Glomerular visceral epithelial cell (primary cell): ENCODE data around the gene COL18A1.

Source experiments
- DNase-seq: peaks from one replicate; pipeline ENCODE4 v3.0.0-alpha.2; 2016; ENCODE audit errors: extremely low spot score

Gene COL18A1

DNA sequence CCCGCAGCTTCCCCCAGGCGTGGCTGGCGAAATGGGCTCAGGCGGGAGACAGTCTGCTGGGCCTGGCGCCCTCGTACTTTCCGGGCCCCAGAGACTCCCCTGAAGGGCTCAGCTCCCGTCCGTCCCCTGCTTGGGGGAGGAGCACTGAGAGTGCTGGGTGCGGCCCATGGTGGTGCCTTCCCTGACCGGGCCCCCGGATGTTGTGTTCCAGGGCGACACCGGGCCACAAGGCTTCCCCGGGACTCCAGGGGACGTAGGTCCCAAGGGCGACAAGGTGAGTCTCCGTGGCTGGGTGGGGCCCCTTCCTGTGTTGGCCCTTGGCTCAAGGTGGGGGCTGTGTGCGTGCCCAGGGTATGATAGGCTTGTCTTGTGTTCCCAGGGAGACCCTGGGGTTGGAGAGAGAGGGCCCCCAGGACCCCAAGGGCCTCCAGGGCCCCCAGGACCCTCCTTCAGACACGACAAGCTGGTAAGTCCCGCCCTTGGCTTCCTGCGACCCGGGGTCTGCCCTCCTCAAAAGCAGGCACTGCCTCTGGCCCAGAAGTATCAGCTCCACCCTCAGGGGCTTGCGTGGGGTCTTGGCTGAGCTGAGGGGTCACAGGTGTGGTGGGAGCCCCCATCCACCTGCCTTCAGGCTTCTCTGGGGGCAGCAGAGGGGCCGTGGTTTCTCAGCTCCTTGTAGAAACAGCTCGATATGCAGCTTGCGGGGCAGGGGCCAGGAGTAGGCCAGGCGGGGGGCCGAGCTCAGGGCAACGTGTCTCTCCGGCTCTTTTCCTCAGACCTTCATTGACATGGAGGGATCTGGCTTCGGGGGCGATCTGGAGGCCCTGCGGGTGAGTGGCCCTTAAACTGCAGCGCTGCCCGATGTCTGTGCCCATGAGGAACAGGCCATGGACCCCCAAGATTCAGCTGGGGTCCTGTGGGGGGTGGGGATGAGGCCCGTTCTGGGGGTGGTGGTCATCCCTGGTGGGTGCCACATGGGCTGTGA lies 75.0 kb downstream of the COL18A1 start:
- no peak for DNase-seq

DNA sequence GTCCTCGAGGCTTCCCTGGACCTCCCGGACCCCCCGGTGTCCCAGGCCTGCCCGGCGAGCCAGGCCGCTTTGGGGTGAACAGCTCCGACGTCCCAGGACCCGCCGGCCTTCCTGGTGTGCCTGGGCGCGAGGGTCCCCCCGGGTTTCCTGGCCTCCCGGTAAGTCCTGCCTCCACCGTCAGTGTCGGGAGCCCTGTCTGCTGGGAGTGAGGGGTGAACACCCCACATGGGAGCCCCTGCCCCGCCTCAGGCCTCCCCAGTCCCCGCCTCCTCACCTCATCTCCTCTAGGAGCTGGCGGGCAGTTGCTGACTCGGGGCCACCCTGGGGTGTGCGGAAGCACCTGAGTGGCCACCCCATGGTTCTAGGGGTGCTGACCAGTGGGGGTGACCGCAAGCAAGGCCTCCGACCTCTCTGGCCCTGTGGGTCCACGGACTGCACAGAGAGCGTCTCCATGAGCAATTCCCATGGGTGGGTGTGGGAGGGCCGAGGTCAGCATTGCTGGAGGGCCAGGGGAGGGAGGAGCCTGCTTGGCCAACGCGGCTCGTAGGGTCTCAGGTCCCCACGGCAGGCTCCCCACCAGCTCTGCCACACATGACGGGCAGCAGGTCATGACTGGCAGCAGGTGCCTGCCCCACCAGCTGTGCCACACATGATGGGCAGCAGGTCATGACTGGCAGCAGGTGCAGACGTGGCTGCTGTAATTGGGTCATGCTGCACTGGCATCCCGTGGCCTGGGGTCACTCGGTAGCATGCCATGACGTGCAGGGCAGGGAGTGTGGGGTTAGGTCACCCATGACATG lies 75.9 kb downstream of the COL18A1 start:
- DNase-seq: no peak

DNA sequence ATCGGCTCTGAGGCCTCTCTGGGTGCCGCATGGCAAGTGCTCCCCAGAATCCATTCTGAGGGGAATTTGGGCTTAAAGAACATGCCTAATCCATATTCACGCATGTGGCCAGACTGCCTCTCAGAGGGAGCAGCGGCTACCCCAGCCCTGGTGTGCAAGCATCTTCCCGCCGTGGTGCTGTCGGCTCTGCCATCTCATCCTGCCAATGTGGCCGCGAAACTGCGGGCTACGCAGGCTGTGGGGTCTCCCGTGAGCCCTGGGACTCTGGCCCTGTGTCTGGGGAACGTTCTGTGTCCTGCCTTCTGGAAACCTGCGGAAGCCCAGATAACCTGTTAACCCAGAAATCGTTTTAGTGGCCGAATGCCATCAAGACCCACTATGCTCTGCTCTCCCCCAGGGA lies 76.6 kb downstream of the COL18A1 start:
- DNase-seq: no peak

DNA sequence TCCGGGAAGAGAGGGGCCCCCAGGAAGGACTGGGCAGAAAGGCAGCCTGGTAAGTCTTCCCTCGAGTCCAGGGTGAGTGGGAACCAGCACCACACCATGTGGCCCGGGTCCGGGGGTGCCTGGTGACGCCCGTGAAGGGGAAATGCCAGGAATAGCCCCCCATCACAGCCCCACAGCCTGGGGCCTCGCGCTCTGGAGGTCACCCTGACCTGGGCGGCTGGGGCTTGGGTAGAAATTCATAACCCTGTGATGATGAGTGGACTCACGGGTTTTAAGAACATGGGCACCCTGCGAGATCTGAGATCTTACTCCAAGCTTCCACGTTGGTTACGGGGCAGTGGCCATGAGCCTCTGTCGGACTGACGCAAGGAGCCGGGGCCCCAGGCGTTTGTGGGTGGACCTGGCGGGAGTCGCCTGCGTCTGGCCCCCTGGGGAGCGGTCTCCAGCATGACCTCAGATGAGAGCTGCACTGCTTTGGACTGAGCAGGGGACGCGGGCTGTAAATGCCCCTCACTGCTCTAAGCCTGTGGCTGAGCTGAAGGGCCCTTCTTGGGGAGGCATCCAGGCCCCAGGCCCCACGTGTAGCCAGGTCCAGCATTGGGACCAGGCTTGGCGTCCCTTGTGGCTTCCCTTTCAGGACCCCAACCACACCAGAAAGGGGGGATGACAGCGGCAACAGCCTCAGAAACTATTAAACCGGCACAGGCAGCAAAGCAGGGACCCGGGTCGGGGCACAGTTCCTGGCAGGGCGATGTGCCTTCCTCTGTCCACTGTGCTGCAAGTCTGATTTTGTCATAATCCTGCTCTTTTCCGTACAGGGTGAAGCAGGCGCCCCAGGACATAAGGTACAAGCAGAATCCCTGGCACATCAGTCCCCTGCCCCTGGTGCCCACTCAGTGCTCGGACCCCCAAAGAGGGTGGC lies 77.3 kb downstream of the COL18A1 start:
- no peak for DNase-seq

DNA sequence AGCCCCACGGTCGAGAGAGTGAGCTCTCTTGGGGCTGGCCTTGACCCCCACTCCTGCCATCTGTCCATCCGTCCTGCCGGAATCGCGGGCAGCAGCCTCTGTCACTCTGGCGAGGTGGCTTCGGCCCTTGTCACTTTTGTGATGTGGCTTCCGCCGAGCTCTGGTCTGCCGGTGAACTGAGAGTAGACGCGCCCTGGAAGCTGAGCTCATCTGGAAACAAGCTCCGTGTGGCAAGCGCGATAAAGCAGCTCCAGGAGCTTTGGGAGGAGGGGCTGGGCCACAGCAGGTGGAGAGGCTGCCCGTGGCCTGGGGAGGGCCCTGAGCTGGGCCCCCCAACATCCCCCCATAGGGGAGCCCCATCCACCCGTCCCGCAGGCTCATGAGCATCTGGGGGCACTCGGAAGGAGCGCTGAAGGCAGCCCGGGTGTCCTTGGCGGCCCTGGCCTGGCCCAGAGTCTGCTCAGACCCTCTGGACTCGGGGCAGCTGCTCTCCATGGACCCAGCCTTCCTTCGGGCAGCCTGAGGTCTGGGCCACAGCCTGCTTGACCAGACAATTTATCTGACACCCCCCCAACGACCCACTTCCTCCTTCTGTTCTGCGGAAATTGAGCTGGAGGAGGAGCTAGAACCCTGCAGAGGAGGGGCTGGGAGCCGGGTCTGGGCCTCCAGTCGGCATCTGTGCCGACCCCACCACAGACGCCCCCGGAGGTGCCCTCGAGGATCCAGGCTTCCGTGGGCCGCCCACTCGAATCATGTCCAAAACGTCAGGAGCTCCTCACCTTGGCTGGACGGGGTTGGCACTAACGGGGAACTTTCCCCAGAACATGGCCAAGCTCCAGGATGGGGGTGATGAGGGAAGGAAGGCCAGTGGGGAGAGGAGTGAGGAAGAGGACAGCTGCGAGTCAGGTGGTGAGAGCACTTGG lies 78.2 kb downstream of the COL18A1 start:
- no peak for DNase-seq

DNA sequence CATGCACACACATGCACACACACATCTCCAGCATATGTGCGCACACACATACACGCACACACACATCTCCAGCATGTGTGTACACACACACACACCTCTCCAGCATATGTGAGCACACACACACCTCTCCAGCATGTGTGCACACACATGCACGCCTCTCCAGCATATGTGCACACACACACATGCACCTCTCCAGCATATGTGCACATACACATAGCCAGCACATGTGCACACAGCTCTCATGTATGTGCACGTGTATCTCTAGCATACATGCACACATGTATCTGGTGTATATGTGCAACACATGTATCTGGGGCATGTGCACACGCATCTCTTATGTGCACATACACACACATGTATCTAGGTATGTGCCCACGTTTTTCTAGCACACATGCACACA lies 79.4 kb downstream of the COL18A1 start:
- no peak for DNase-seq

DNA sequence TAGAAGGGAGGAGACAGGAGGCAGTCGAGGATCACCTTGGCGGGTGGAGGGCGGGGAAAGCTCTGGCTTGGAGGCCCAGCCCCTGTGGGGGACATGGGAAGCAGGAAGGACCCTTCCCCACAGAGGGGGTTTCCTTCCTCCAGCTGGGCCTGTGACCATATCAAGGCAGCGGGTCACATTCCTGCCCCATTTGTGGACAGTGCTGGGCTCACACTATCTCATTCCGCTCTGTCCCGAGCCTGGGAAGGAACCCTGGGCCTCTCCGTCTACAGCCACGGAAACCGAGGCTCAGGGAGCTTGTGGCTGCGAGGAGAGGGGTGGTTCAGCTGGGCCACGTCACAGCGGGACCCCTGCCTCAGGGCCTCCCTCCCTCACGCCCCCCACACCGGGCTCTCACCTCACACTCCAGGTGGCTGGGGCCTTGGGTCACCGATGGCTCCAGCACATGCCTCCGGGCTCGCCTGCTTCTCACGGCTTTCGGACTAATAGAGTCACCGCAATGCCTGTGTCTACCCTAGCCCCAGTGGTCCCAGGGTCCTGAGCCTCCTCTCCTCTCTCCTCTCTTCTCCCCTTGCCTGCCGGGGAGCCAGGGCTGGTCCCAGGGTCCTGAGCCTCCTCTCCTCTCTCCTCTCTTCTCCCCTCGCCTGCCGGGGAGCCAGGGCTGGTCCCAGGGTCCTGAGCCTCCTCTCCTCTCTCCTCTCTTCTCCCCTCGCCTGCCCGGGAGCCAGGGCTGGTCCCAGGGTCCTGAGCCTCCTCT lies 80.9 kb downstream of the COL18A1 start:
- no peak for DNase-seq

DNA sequence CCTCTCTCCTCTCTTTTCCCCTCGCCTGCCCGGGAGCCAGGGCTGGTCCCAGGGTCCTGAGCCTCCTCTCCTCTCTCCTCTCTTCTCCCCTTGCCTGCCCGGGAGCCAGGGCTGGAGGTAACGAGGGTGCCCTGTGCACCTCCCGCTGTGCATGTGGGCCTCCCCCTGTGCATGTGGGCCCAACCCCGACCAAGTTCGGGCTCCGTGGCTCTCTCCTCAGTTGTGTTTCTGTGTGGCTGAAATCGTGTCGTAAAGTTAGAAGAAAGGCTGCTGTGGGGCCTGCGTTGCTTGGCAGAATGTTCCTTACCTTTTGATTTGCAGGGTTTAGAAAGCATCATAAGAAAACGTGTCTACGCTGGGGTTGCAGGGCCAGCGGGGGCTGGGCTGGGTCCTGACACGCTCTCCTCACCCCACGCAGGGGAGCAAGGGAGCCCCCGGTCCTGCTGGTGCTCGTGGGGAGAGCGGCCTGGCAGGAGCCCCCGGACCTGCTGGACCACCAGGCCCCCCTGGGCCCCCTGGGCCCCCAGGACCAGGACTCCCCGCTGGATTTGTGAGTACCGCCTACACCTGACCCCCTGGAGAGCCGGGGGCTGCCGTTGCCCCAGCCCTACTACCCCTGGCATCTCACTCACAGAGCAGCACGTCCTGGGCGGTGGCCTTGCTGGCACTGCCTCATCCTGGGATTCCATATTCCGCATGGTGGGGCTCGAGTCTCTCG lies 81.6 kb downstream of the COL18A1 start:
- DNase-seq: no peak

DNA sequence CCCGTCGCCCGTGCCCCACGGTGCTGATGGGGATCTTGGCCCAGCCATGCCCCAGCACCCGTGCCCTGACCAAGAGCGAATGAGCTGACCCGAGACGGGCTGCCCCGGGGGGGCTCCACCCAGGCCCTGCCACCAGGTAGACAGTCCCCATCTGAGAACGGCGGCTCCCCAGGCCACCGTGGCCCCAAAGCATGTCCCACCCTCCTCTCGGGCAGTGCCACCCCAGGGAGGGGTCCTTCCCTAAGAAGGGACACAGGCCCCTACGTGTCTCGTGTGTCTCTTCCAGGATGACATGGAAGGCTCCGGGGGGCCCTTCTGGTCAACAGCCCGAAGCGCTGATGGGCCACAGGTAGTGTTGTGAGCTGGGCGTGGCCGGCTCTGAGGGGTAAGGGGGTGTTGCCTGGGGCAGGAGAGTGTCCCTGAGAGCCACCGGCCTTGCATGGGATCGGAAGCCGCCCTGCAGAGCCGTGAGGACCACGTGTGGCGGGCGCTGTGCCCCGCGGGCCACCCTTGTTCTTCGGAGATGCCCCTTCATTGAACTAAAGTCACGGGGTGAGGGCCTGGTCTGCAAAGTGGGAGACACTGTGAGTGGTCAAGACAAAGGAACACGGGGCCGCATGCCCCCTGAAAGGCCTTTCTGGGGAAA lies 82.3 kb downstream of the COL18A1 start:
- DNase-seq: no peak

DNA sequence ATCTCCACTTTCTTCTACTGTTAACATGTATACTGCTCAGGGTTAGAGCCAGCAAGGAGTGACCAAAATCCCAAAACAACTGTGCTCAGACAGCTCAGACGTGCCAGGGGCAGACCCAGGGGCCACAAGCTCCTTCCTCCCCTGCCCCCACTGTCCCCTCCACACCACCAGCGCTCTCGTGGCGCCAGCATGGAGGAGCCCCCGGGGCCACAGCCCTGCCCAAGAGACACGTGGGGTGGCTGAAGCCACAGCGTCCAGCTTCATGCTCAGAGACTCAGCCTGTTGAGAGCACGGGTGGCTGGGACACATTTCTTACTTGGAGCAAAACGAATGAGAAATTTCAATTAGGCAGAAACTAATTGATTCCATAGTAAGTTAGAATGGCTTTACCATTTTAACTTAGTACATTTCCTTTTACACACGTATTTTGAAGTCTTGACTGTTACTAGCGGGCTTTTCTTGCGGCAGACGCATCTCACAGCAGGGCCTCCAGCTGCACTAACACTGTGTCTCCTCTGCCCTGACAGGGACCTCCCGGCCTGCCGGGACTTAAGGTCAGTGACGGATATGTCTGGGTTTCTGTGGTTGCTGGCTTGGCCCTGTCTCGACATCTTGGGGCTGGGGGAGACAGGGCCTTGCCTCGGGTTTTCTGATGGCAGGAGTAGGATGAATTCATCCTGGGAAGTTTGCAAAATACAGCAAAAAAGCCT lies 83.1 kb downstream of the COL18A1 start:
- no peak for DNase-seq

DNA sequence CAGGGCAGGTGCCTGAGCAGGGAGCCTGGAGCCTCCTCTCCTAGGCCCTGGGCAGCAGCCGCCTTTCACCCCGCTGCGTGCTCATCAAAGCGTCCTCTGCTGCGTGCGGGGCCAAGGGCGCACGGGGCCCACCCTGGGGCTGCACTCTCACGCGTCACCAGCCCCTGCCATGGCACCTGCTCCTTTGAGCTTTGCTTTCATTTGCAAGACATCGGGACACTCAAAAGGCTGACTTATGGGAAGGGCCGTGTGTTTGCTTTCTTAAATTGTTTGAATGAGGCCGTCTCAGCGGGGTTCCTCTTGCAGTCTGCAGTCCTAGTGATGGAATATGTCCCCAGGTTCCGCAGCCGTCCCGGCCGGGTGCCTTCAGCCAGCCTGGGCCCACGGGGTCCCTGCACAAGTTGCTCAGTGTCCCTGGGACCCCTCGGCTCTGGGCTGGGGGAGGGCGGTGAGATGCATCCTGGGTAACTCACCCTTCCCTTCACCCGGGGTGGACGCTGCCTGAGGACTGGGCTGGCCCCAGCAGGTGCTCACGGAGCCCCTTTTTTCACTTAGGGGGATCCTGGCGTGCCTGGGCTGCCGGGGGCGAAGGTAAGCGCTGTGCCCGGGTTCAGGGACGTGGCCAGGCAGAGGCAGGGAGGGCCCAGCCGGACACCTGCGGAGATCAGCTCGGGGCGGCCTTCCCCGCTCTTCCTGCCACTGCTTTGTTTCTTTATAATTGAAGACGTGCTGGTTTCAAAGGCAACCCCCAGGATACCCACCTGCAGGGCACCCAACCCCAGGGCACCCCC lies 84.2 kb downstream of the COL18A1 start:
- DNase-seq: no peak

DNA sequence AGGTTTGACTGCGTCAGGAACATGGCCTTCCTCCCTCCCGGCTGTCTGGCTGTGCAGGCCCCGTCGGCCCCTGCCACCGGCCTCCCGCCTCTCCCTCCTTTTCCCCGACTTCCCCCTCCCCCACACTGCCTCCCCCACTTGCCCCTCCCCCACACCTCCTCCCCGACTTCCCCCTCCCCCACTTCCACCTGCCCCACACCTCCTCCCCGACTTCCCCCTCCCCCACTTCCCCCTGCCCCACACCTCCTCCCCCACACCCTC lies 84.7 kb downstream of the COL18A1 start:
- DNase-seq: no peak

DNA sequence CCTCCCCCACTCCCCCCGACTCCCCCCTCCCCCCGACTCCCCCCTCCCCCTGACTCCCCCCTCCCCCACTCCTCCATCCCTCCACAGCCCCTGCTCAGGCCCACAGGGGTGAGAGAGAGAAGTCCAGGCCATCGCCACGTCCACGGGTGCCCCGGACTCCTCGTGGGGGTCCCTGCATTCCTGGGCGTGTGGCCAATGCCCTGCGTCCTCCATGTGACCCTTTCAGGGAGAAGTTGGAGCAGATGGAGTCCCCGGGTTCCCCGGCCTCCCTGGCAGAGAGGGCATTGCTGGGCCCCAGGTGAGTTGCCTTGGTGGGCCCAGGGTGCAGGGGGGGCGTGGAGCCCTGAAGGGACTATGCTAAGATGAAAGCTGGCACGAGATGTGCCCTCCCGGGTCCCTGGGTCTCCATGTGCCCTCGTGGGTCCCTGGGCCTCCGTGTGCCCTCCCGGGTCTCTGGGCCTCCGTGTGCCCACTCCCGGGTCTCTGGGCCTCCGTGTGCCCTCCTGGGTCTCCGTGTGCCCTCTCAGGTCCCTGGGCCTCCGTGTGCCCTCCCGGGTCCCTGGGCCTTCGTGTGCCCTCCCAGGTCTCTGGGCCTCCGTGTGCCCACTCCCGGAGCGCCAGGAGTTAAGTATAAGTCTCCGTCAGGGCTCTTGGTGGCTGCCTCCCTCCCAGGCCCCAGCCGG lies 85.2 kb downstream of the COL18A1 start:
- no peak for DNase-seq

DNA sequence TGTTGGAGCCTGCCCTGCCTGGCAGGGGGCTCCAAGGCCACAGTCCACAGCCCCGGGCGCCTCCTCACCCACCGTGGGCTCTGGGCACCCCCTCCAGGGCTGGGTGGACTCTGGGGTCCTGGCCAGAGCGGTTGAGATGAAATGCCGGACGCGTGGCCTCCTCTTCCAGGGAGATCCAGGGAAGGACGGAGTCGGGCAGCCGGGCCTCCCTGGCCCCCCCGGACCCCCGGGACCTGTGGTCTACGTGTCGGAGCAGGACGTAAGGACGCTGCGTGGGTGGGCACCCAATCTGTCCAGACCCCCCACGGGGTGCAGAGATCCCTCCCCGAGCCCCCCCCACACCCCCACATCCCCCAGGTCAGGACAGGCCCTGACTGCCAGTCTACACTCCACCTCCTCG lies 86.1 kb downstream of the COL18A1 start:
- no peak for DNase-seq

DNA sequence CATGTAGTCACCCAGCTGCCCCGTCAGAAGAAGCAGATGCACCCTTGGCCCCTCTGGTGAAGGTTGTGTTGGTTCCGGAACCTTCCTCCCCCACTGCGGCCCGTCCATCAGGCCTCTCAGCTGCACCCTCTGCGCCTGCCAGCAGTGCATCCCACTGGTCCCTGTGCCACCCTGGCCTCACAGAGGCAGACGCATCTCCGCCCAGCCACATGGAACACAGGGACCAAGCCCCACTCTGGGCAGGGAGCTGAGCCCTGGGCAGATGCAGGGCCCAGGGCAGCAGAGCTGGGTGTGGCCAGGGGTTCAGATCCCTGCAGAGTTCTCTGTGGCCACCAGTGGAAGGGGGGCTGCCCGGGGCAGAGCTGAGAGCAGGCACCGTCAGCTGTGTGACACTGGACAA lies 86.7 kb downstream of the COL18A1 start:
- DNase-seq: no peak

DNA sequence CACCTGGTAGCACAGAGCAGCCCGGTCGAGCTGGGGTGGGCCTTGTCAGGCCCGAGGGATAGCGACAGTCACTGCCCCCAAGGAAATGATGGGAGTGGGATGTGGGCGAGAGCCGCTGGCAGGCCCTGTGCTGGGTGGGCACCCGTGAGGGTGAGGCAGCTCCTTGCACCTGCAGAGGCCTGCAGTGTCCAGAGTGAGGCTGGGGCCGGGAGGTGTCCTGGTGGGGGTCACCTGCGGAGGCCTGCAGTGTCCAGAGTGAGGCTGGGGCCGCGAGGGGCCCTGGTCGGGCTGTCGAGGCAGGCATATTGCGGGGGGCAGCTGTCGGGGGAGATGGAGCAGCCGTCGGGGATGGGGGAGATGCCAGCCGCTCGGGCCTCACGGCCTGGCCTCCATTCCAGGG lies 87.8 kb downstream of the COL18A1 start:
- no peak for DNase-seq

DNA sequence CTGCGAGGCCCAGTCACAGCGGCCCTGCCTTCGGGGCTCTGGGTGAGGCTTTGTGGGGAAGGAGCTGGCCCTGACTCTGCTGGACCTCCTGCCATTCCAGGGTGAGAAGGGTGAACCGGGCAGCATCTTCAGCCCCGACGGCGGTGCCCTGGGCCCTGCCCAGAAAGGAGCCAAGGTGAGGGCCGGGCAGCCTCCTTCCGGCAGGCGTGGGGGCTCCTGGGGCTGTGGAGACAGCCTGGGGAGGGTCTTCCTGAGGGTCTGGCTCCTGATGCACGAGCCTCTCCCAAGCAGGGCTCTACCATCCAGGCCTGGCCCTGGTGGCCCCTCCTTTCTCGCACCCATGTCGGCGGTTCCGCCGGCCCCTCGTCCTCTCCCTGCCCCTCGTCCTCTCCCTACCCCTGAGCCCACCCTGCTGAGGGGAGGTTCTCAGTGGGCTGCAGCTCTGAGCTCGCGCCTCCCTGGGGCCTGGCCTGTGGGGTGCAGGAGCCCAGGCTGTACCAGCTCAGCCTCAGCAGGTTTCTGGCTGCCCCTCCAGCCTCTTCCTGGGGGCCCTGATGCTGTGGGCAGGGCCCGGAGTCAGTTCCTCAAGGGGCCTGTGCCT lies 88.5 kb downstream of the COL18A1 start:
- DNase-seq: no peak
